Measurements from ENCODE around the gene USP1.

USP1 gene

GRCh38 chr1:62500210-62500609, 63.4 kb downstream of the USP1 start:
- DNase-seq (ENCODE audit: low read depth): no peak
- no peak overlapping the region for H3K4me3 ChIP-seq (ENCODE audit: low read depth, low read length)
- TF ChIP-seq CTCF (conservative IDR thresholded peaks at IDR 0.05; ENCODE audit: low read depth, low read length): no peak

Data from choroid plexus epithelial cell (primary cell).